Activated CD4-positive, CD25-positive, alpha-beta regulatory T cell treated with anti-CD3 and anti-CD28 coated beads, Interleukin-2, amount 50 U/mL, for 16 hours (primary cell): ENCODE results near the gene HIBADH.

ENCODE experiments used
- DNase-seq: peaks from one replicate; pipeline ENCODE4 v3.0.0-alpha.2; 2020; ENCODE audit warnings: low read depth, low spot score

HIBADH gene

GRCh38 chr7:27662490-27663205, at the start of gene HIBADH:
HIBADH (minus strand) TSS chr7:27662883; CDS start chr7:27662788, 95 bp downstream.
- DNase-seq, result peak; percentile 88

DNA sequence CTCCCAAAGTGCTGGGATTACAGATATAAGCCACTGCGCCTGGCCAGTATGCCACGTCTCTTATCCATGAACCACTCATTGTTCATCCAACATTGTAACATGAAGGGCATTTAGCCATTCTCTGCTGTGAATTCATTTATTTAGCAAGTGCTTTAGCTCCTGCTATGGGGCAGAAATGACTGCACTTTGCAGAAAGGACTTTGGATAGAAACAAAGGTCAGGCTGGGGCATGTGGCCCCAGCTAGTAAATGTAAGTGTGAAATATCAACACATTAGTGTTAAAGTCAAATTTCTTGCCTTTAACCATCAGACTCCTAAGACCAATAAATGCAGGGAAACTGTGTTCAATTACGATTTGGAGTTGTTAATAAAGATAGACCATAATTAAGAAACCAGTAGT, 49.5 kb upstream of the HIBADH start:
- no peak for DNase-seq

GRCh38 chr7:27709137-27710075, 46.7 kb upstream of the HIBADH start:
- DNase-seq, result no peak

GRCh38 chr7:27708485-27708884, 45.8 kb upstream of the HIBADH start:
- DNase-seq, result no peak

DNA sequence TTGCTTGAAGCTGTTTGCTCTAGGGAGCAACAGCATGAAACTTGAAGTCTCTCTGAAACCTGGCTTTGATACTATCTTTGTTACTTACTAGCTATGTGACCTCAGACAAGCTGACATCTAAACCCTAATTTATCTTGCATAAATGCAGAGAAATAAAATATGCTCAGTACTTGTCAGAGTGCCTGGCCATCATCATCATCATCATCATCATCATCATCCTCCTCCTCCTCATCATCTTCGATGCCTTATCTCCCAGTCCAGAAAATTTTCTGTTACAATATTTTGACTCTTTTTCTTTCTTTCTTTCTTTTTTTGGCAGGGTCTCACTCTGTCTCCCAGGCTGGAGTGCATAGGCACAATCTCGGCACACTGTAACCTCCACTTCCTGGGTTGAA, 42.5 kb upstream of the HIBADH start:
- no peak for DNase-seq

- DNase-seq, result no peak
Observed at GRCh38 chr7:27704422-27705199, 41.9 kb upstream of the HIBADH start.

GRCh38 chr7:27703181-27703580, 40.5 kb upstream of the HIBADH start:
- no peak for DNase-seq

- DNase-seq, result no peak
Observed at GRCh38 chr7:27700501-27700900, 37.8 kb upstream of the HIBADH start.

GRCh38 chr7:27699751-27700150, 37.1 kb upstream of the HIBADH start:
- DNase-seq, result no peak

DNA sequence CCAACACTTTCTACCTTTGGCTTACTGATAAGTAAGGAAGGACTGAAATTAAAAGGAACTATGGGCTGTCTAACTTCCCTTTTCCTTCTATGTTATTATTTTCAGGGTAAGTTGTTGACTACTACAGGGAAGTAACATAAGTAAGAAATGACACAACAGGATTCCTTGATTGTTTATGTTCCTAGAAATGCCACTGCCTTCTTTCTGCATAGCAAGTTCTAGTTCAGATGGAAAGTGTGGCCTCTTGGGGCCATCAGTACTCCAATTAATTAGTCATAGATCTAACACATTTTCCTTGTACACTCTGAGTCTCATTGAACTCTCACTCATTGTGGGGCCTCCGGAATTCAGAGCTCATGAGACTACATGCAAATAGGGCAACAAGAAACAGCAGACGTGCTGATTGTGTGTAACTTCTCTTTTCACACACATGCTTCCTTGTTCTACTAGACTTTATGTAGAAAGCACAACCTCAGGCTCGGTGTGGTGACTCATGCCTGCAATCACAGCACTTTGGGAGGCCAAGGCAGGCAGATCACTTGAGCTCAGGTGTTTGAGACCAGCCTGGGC, 35.3 kb upstream of the HIBADH start:
- DNase-seq, result no peak

DNA sequence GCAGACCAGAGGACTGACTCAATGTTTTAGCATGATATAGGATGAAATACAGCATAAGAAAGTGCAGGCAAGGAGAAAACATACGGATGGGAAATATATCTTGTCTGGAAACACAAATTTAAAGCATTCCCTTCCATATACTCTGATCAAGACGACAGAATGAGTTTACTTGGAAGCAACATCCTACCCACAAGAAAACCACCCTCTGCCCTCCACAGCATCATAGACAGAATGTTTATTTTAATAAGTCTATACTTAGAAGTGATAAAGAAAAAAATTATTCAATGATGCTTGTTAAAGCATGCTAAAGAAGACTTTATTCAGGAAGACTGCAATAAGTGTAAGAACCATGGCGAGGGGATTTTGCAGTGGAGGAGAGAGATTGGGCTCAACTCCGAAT, 32.4 kb upstream of the HIBADH start:
- DNase-seq, result no peak

DNA sequence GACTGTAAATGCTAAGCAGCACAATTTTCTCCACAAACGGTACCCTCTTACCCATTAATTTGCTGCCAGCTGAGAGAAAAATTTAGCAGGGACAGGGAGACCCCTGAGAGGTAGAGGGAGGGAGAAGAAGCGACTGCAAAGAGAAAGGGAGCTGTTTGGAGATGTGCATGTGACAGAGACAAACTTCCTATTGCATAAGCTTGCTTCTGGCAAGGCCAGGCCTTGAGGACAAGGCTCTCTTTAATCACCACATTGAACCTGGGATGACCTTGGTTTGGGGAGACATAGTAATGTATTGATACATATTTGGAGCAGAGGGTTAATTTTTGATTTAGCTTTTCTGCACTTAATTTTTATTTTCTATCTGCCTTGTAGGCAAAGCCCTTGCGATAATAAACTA, 31.1 kb upstream of the HIBADH start:
- DNase-seq, result no peak

DNA sequence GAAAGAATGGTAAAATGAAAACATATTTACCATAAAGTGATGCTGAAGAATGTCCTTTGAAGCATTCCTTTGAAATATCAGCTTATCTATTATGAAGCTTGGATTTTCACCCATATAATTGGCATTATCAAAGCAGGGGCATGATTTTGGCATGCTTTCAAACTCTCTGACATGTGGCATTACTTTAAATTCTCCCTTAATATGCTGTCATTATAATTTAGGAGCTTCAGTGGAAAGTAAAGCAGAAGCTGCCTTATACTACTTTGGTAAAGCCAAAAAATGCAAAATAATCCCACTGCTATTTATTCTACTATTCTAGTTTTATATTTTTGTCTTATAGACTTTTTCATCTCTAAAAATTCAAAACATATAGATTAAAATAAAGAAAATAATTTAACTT, 28.0 kb upstream of the HIBADH start:
- DNase-seq, result no peak

GRCh38 chr7:27689591-27690164, 27.0 kb upstream of the HIBADH start:
- DNase-seq, result no peak

GRCh38 chr7:27689150-27689549, 26.5 kb upstream of the HIBADH start:
- DNase-seq, result no peak

DNA sequence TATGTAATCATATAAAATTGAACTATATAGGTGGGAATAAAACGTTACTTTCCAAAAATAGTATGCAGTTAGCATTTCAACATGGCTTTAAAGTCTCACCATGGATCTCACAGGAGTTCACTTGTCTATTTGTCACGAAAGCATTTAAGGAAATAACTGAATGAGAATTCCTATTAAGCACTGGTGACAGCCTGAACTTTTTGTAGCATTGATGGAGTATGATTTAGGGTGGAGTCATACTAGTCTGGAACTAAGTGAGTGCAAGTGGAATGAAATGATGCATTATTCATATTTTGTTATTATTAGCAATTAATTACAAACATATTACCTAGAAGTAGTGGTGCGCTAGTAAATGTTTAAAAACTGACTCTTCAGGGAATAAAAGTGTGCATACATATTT, 26.0 kb upstream of the HIBADH start:
- DNase-seq, result no peak

DNA sequence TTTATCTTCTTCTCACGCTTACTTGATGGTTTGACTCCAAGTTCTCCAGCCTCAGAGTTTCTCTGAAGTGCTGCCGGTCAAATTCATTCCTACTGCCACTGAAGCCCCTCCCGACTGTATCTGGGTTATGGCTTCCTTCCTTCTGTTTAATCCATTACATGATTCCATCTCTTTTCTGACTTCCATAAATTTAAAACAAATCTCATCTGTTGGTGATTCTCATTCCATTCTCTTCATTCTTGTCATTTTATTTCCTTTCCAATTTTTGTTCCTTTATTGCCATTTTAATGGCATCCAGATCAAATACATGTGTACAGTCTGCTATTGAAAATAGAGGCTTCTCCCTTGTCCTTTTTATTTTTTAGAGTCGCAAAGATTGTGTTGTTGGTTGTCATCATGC, 25.4 kb upstream of the HIBADH start:
- DNase-seq, result no peak

GRCh38 chr7:27686315-27686714, 23.6 kb upstream of the HIBADH start:
- no peak for DNase-seq

- no peak for DNase-seq
Observed at GRCh38 chr7:27685893-27686292, 23.2 kb upstream of the HIBADH start.

DNA sequence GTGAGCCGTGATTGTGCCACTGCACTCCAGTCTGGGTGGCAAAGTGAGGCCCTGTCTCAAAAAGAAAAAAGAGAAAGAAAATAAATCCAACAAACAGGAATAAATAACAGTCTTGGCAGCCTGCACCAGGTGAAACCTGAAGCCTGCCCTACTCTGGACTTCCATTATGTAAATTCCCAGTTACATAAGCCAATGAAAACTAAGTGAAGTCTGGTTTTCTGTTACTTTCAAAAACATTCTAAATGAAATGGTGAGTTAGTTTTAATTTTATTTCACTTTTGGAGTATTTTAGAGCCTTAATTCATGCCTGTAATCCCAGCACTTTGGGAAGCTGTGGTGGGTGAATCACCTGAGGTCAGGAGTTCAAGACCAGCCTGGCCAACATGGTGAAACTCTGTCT, 22.5 kb upstream of the HIBADH start:
- no peak for DNase-seq

DNA sequence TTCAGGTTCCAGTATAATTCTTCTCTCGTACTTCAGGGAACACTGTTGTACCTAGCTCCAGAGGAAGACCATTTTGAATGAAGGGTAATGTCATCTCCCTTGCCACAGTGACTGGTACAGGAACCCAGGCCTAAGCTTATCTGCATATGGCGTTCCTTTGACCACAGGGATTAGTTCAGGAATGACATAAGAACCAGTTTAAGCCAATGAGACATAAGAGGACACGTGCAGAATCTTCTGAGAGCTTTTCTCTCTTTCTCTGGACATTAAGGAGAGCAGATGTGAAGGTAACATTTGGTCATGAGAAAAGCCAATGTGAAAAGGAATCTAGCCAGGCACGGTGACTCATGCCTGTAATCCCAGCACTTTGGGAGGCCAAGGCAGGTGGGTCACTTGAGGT, 21.8 kb upstream of the HIBADH start:
- DNase-seq, result no peak
